HG03558 (cell line): ENCODE measurements around the gene NEU3.

Experiments
- ATAC-seq: cut with Tn5 transposase; IDR thresholded peaks from one replicate; pipeline ENCODE4 v1.9.1; 2021; ENCODE audit warnings: moderate number of reproducible peaks; ENCODE audit not compliant: unreplicated experiment; ENCODE audit errors: extremely low read depth

Gene NEU3

DNA sequence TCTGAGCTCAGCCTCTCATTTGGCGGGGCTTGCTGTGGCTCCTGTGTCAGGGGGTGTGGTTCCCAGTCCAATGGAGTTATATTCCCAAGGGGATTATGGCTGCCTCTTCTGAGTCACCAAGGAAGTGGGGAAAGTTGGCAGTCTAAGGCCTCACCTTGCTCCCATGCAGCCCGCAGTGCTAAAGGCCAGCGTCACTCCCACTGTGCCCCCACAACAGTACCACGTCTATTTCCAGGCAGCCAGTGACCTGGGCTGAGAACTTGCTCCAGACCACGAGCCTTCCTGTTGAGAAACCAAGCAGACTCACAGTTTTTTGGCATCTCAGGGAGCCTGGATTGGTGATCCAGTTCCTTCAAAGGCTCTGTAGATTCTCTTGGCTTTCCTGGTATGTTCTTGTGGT lies 62.3 kb downstream of the NEU3 start:
- ATAC-seq, result no peak

DNA sequence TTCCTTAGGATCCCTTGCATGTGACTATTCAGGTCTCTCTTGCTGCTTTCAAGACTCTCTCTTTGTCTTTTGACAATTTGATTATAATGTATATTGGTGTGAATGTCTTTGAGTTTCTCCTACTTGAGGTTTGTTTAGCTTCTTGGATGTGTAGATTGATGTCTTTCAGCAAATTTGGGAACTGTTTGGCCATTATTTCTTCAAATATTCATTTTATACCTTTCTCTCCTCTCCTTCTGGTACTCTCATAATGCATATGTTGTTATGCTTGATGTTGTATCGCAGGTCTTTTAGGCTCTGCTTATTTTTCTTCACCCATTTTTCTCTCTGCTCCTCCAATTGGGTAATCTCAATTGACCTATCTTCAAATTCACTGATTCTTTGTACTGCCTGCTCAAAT lies 63.7 kb downstream of the NEU3 start:
- no peak for ATAC-seq

- ATAC-seq, result no peak
These were observed 66.8 kb downstream of the NEU3 start for GRCh38 chr11:75055511-75055910.

GRCh38 chr11:75056814-75057213 lies 68.1 kb downstream of the NEU3 start:
- ATAC-seq, result no peak

- no peak for ATAC-seq
These were observed 70.6 kb downstream of the NEU3 start for GRCh38 chr11:75059299-75059698.

GRCh38 chr11:75063741-75064314 lies 75.1 kb downstream of the NEU3 start:
- no peak for ATAC-seq

DNA sequence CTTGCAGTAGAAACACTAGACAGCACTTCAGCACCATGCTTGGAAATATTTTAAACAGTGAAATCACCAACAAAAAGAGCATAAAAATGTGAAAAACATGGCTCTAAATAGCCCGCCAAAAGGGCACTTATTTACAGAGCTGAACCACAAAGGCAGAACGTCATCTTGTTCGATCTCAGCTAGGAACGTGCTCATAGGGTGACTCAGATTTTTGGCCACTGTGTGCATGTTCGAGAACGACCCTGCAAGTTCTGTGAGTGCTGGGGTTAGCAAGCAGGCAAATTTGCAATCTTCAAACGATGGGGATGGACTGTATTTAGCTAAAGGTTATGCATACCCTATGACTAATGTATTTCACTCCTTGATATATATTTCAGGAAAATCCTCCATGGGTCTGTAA lies 77.3 kb downstream of the NEU3 start:
- no peak for ATAC-seq
